IMR-90 (cell line): Measurements from ENCODE around the gene KCNH5. TPM values are rescaled to one million over a fixed set of nuclear protein-coding genes. Genes with fewer than 3 reads are reported as not detected.

Experiments
- ATAC-seq: fragments of 200-7000 bp; cut with Tn5 transposase; 2 replicates; pipeline ENCODE4 v1.9.1; 2020; ENCODE audit warnings: low read depth, mild to moderate bottlenecking, moderate library complexity
- BruUV-seq: library from RNA; stranded (reverse); fragments of 400-500 nt; replicated peaks from 2 replicates; lab custom pipeline; 2021; lab: Mats Ljungman, UMichigan
- CTCF ChIA-PET: fragments of 300-600 bp; formaldehyde crosslinking; extraction: SDS; loops from one replicate; lab custom pipeline; 2021; ENCODE audit warnings: antibody characterized with exemption; lab: Yijun Ruan, JAX
- POLR2A ChIA-PET: fragments of 300-600 bp; sonication (Branson Sonifier 250); formaldehyde crosslinking; loops from one replicate; lab custom pipeline; 2022; ENCODE audit warnings: antibody characterized with exemption; ENCODE audit not compliant: unreplicated experiment; lab: Charles Lee
- DNase-seq: peaks from one replicate; pipeline ENCODE4 v3.0.0; 2013
- H2AFZ ChIP-seq: replicated peaks from 2 replicates; pipeline ENCODE3; 2013; ENCODE audit warnings: low read length, mild to moderate bottlenecking; ENCODE audit not compliant: poor library complexity
- H2AK5ac ChIP-seq: 2 replicates; pipeline ENCODE4 v1.6.1; 2013; ENCODE audit warnings: low read depth, low read length, inconsistent platforms
- H2AK9ac ChIP-seq: replicated peaks from 2 replicates; pipeline ENCODE3; 2013; ENCODE audit warnings: mild to moderate bottlenecking, low read depth, low read length, moderate library complexity; ENCODE audit not compliant: poor library complexity
- H2BK120ac ChIP-seq: 2 replicates; pipeline ENCODE4 v1.6.1; 2013; ENCODE audit warnings: low read depth, low read length, inconsistent platforms
- H2BK15ac ChIP-seq: 3 replicates; pipeline ENCODE4 v1.6.1; 2013; ENCODE audit warnings: low read depth, low read length, inconsistent platforms
- H2BK20ac ChIP-seq: 2 replicates; pipeline ENCODE4 v1.6.1; 2013; ENCODE audit warnings: low read depth, mild to moderate bottlenecking, inconsistent platforms, low read length, moderate library complexity
- H2BK5ac ChIP-seq: 2 replicates; pipeline ENCODE4 v1.6.1; 2013; ENCODE audit warnings: mild to moderate bottlenecking, low read depth, low read length, inconsistent platforms; ENCODE audit not compliant: poor library complexity, severe bottlenecking
- H3K14ac ChIP-seq: replicated peaks from 2 replicates; pipeline ENCODE4 v1.6.1; 2013; ENCODE audit warnings: low read depth, low read length, inconsistent platforms
- H3K18ac ChIP-seq: 2 replicates; pipeline ENCODE4 v1.6.1; 2013; ENCODE audit warnings: low read depth, low read length, control low read depth
- H3K23ac ChIP-seq: 2 replicates; pipeline ENCODE4 v1.6.1; 2013; ENCODE audit warnings: low read depth, low read length, inconsistent platforms
- H3K27ac ChIP-seq: 2 replicates; pipeline ENCODE4 v1.5.1; 2013; ENCODE audit warnings: mild to moderate bottlenecking, control low read depth, low read length; ENCODE audit not compliant: insufficient read depth
- H3K27me3 ChIP-seq: 2 replicates; pipeline ENCODE4 v1.6.1; 2013; ENCODE audit warnings: low read length; ENCODE audit not compliant: control insufficient read depth, insufficient read depth
- H3K36me3 ChIP-seq: 2 replicates; pipeline ENCODE4 v1.6.1; 2013; ENCODE audit warnings: low read length, mixed read lengths; ENCODE audit not compliant: control insufficient read depth, insufficient read depth
- H3K4ac ChIP-seq: 2 replicates; pipeline ENCODE4 v1.6.1; 2013; ENCODE audit warnings: low read depth, low read length, inconsistent platforms
- H3K4me1 ChIP-seq: 2 replicates; pipeline ENCODE4 v1.6.1; 2013; ENCODE audit warnings: low read length, mixed read lengths; ENCODE audit not compliant: control insufficient read depth, insufficient read depth
- H3K4me2 ChIP-seq: 2 replicates; pipeline ENCODE4 v1.6.1; 2013; ENCODE audit warnings: low read depth, mild to moderate bottlenecking, control low read depth, low read length, moderate library complexity
- H3K4me3 ChIP-seq: 2 replicates; pipeline ENCODE4 v1.5.1; 2013; ENCODE audit warnings: low read depth, mild to moderate bottlenecking, control low read depth, low read length, moderate library complexity; ENCODE audit not compliant: insufficient read depth
- H3K56ac ChIP-seq: 2 replicates; pipeline ENCODE4 v1.6.1; 2013; ENCODE audit warnings: low read length, inconsistent platforms; ENCODE audit not compliant: insufficient read depth; ENCODE audit errors: extremely low read depth
- H3K79me1 ChIP-seq, 2 experiments: 2 replicates each; pipeline ENCODE4 v1.6.1; 2013; ENCODE audit warnings: low read length in 2 of 2, inconsistent platforms in 1 of 2, low read depth in 1 of 2
- H3K9ac ChIP-seq: 2 replicates; pipeline ENCODE4 v1.6.1; 2013; ENCODE audit warnings: low read depth, low read length, control low read depth
- H3K9me1 ChIP-seq: 2 replicates; pipeline ENCODE4 v1.6.1; 2013; ENCODE audit warnings: low read length, inconsistent platforms; ENCODE audit not compliant: insufficient read depth
- H3K9me3 ChIP-seq: 2 replicates; pipeline ENCODE4 v1.6.1; 2013; ENCODE audit warnings: low read length; ENCODE audit not compliant: control insufficient read depth, insufficient read depth
- H4K20me1 ChIP-seq: 2 replicates; pipeline ENCODE4 v1.6.1; 2013; ENCODE audit warnings: low read length, inconsistent platforms; ENCODE audit not compliant: insufficient read depth
- H4K5ac ChIP-seq: 2 replicates; pipeline ENCODE4 v1.6.1; 2013; ENCODE audit warnings: mild to moderate bottlenecking, low read depth, low read length, control low read depth
- H4K8ac ChIP-seq, 2 experiments: 2 replicates each; pipeline ENCODE4 v1.6.1; 2013; ENCODE audit warnings: low read depth in 2 of 2, low read length in 2 of 2, control low read depth in 1 of 2, inconsistent platforms in 1 of 2
- H4K91ac ChIP-seq: 2 replicates; pipeline ENCODE4 v1.6.1; 2013; ENCODE audit warnings: low read depth, low read length, inconsistent platforms; ENCODE audit not compliant: insufficient read depth
- BHLHE40 ChIP-seq: fragments of 150-350 bp; IDR thresholded peaks from 2 replicates; pipeline ENCODE4 v1.6.1; 2016; ENCODE audit warnings: mild to moderate bottlenecking, low read depth, low read length
- CEBPB ChIP-seq: IDR thresholded peaks from 2 replicates; pipeline ENCODE4 v1.6.1; 2012; ENCODE audit warnings: low read depth, low read length, improper control_type of control experiment
- CHD1 ChIP-seq: IDR thresholded peaks from 2 replicates; pipeline ENCODE4 v1.6.1; 2012; ENCODE audit warnings: low read depth, low read length, improper control_type of control experiment
- FOS ChIP-seq: fragments of 150-350 bp; IDR thresholded peaks from 2 replicates; pipeline ENCODE4 v1.6.1; 2016; ENCODE audit warnings: low read depth, low read length
- MAFK ChIP-seq: IDR thresholded peaks from 2 replicates; pipeline ENCODE4 v1.6.1; 2012; ENCODE audit warnings: low read depth, low read length, improper control_type of control experiment
- MAZ ChIP-seq: IDR thresholded peaks from 2 replicates; pipeline ENCODE4 v1.6.1; 2012; ENCODE audit warnings: low read depth, mild to moderate bottlenecking, low read length, improper control_type of control experiment, moderate library complexity, borderline replicate concordance
- MXI1 ChIP-seq: IDR thresholded peaks from 2 replicates; pipeline ENCODE4 v1.6.1; 2012; ENCODE audit warnings: low read depth, mild to moderate bottlenecking, low read length, moderate library complexity, borderline replicate concordance
- NFE2L2 ChIP-seq: fragments of 150-350 bp; IDR thresholded peaks from 2 replicates; pipeline ENCODE4 v1.6.1; 2016; ENCODE audit warnings: low read depth, mild to moderate bottlenecking, low read length
- POLR2A ChIP-seq: IDR thresholded peaks from 2 replicates; pipeline ENCODE4 v1.6.1; 2012; ENCODE audit warnings: mild to moderate bottlenecking, low read depth, low read length
- RAD21 ChIP-seq: IDR thresholded peaks from 2 replicates; pipeline ENCODE4 v1.6.1; 2012; ENCODE audit warnings: low read length, improper control_type of control experiment
- RCOR1 ChIP-seq: IDR thresholded peaks from 2 replicates; pipeline ENCODE4 v1.6.1; 2012; ENCODE audit warnings: mild to moderate bottlenecking, low read length, improper control_type of control experiment; ENCODE audit not compliant: insufficient replicate concordance
- RFX5 ChIP-seq: IDR thresholded peaks from 2 replicates; pipeline ENCODE4 v1.8.0; 2012; ENCODE audit warnings: low read depth, mild to moderate bottlenecking, low read length, moderate library complexity
- SMC3 ChIP-seq: fragments of 150-350 bp; IDR thresholded peaks from 2 replicates; pipeline ENCODE4 v1.6.1; 2016; ENCODE audit warnings: low read depth, mild to moderate bottlenecking, antibody characterized with exemption, low read length, moderate library complexity
- WGBS, 2 experiments: methylation state at CpG; one replicate each; pipeline versions ENCODE4 v1.1.5 to v1.1.7; 2013; ENCODE audit warnings: missing lambda C conversion rate in 2 of 2; ENCODE audit not compliant: insufficient read length in 1 of 2; ENCODE audit errors: extremely low coverage in 2 of 2; 5-methylcytosine and 5-hydroxymethylcytosine counted together
- dilution Hi-C: fragments of 300-500 bp; cut with HindIII; formaldehyde crosslinking; loops from one replicate; pipeline ENCODE4 v1.14.3; 2018; ENCODE audit warnings: low sequenced_read_pairs; ENCODE audit not compliant: unreplicated experiment
- in situ Hi-C: fragments of 300-500 bp; cut with MboI; formaldehyde crosslinking; loops from 3 replicates; pipeline ENCODE4 v1.14.3; 2019; ENCODE audit warnings: low sequenced_read_pairs, inconsistent platforms, mixed read lengths
- intact Hi-C: fragments of 100-400 bp; cut with micrococcal nuclease; formaldehyde crosslinking; loops from 2 replicates; pipeline ENCODE4 v1.10.0; 2022
- polyA plus RNA-seq, 3 experiments: library from polyadenylated mRNA; depleted of rRNA; stranded (reverse); fragments of >200 nt; gene quantifications; 2 replicates each; pipeline ENCODE4 v1.2.3, GENCODE V29; 2012; ENCODE audit warnings: low replicate concordance in 1 of 3
- total RNA-seq: library from RNA; depleted of rRNA; stranded (reverse); fragments of >200 nt; gene quantifications from 2 replicates; pipeline ENCODE4 v1.2.3, GENCODE V29; 2012
- TF ChIP-seq, protein P1 (sequence below): fragments of 150-350 bp; IDR thresholded peaks from 2 replicates; pipeline ENCODE4 v1.6.1; 2016; ENCODE audit warnings: low read depth, mild to moderate bottlenecking, low read length, moderate library complexity, borderline replicate concordance
- TF ChIP-seq, protein P2 (sequence below): fragments of 150-350 bp; IDR thresholded peaks from 2 replicates; pipeline ENCODE4 v1.6.1; 2017; ENCODE audit warnings: mild to moderate bottlenecking, antibody characterized with exemption, low read length, low read depth
- TF ChIP-seq, protein P3 (sequence below): conservative IDR thresholded peaks from 2 replicates; pipeline ENCODE4 v1.5.1; 2012; ENCODE audit warnings: mild to moderate bottlenecking, low read depth, low read length, improper control_type of control experiment

Gene KCNH5
- total and polyA plus RNA-seq, 2 of the 4 experiments (the other 2 are of a cell fraction): under 0.01 to 0.03 TPM

DNA sequence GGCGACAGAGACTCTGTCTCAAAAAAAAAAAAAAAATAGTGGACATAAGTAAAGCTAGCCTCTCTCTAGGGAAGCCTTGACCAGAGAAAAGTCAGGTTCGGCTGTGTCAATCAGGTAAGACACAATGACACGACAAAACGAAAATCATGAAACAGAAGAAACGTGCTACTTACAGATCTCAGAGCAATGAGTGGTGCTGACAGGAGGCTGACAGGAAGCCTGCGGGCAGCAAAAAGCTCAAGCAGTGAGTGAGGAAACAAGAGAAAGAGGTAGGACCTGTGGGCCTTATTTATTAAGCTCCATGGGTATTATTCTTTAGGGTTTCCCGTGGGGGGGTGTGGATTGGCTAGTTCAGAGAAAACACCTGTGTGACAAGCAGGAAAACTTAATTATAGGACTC is 363.1 kb downstream of the KCNH5 start:
- in situ Hi-C loops: no loop called here
- Histone ChIP-seq H2AFZ (no peak overlapping the region), H3K9ac (no peak overlapping the region), H3K56ac (no peak overlapping the region), H3K23ac (no peak overlapping the region), H2BK120ac (no peak overlapping the region), H3K27ac (no peak overlapping the region), H2AK9ac (no peak overlapping the region), H2BK5ac (no peak overlapping the region), H3K18ac (no peak overlapping the region; the same call in 1 of the 2 replicates), H3K9me1 (no peaks in the 10 kb centered on the region), H3K4ac (no peak overlapping the region), H4K8ac (no peak overlapping the region), H3K27me3 (no peaks in the 10 kb centered on the region), H4K20me1 (no peaks in the 10 kb centered on the region), H3K14ac (no peak overlapping the region), H3K4me1 (no peaks in the 10 kb centered on the region), H3K4me2 (no peak overlapping the region), H3K36me3 (no peaks in the 10 kb centered on the region), H3K79me1 (no peaks in the 10 kb centered on the region), H3K4me3 (no peak overlapping the region), H2BK20ac (no peak overlapping the region), H3K9me3 (no peaks in the 10 kb centered on the region), H2AK5ac (no peak overlapping the region), H4K91ac (no peak overlapping the region), H4K5ac (no peak overlapping the region), H2BK15ac (no peak overlapping the region)
- POLR2A ChIA-PET: no interaction called here
- no TSS peak for BruUV-seq
- intact Hi-C loops: no loop called here
- 86% methylated on average over 4 of the region's 7 CpGs; no CpG with 5 or more reads in 1 of the 2 experiments for WGBS, 2 experiments
- CTCF ChIA-PET: interaction anchor here (0.6 kb wide), 1 partner anchor 357 kb away, joined by 7 read pairs; no protein-coding TSS in a partner anchor
- no peak for ATAC-seq
- DNase-seq: no peak
- dilution Hi-C loops: no loop called here
- no peak for TF ChIP-seq CHD1
- TF ChIP-seq RCOR1: no peak
- TF ChIP-seq MAZ: no peak
- TF ChIP-seq CEBPB: no peak
- TF ChIP-seq, protein P1, sequence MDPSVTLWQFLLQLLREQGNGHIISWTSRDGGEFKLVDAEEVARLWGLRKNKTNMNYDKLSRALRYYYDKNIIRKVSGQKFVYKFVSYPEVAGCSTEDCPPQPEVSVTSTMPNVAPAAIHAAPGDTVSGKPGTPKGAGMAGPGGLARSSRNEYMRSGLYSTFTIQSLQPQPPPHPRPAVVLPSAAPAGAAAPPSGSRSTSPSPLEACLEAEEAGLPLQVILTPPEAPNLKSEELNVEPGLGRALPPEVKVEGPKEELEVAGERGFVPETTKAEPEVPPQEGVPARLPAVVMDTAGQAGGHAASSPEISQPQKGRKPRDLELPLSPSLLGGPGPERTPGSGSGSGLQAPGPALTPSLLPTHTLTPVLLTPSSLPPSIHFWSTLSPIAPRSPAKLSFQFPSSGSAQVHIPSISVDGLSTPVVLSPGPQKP: no peak
- TF ChIP-seq, protein P2, sequence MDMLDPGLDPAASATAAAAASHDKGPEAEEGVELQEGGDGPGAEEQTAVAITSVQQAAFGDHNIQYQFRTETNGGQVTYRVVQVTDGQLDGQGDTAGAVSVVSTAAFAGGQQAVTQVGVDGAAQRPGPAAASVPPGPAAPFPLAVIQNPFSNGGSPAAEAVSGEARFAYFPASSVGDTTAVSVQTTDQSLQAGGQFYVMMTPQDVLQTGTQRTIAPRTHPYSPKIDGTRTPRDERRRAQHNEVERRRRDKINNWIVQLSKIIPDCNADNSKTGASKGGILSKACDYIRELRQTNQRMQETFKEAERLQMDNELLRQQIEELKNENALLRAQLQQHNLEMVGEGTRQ: no peak
- TF ChIP-seq POLR2A: no peak
- TF ChIP-seq SMC3: no peak
- TF ChIP-seq BHLHE40: no peak
- no peak for TF ChIP-seq RFX5
- no peak for TF ChIP-seq RAD21
- no peak for TF ChIP-seq FOS
- no peak for TF ChIP-seq MXI1
- TF ChIP-seq NFE2L2: no peak
- TF ChIP-seq MAFK: no peak
- TF ChIP-seq, protein P3, sequence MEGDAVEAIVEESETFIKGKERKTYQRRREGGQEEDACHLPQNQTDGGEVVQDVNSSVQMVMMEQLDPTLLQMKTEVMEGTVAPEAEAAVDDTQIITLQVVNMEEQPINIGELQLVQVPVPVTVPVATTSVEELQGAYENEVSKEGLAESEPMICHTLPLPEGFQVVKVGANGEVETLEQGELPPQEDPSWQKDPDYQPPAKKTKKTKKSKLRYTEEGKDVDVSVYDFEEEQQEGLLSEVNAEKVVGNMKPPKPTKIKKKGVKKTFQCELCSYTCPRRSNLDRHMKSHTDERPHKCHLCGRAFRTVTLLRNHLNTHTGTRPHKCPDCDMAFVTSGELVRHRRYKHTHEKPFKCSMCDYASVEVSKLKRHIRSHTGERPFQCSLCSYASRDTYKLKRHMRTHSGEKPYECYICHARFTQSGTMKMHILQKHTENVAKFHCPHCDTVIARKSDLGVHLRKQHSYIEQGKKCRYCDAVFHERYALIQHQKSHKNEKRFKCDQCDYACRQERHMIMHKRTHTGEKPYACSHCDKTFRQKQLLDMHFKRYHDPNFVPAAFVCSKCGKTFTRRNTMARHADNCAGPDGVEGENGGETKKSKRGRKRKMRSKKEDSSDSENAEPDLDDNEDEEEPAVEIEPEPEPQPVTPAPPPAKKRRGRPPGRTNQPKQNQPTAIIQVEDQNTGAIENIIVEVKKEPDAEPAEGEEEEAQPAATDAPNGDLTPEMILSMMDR: no peak
